Brain pericyte (primary cell): ENCODE results near the gene CYP2F1.
"Not testable (repeated sequence)": the region's sequence is repeated elsewhere in the genome, so short reads cannot be mapped to it uniquely, and the experiment has no call there.

Experiments used
- DNase-seq: peaks from one replicate; pipeline ENCODE4 v3.0.0-alpha.2; 2012; ENCODE audit warnings: low read depth, low spot score

Gene CYP2F1

GRCh38 chr19:41114132-41114531 is at the start of gene CYP2F1:
TSS of gene CYP2F1 (plus strand) at chr19:41114432. CDS start at chr19:41116189, 1,757 bp downstream.
- DNase-seq: no peak

- no peak for DNase-seq
Measured at GRCh38 chr19:41064974-41065569, 49.2 kb upstream of the CYP2F1 start.

- DNase-seq: no peak
Measured at GRCh38 chr19:41076286-41076685, 37.9 kb upstream of the CYP2F1 start.

GRCh38 chr19:41083516-41083915 is 30.7 kb upstream of the CYP2F1 start:
- DNase-seq: no peak

- DNase-seq: no peak
Measured at GRCh38 chr19:41085748-41086415, 28.4 kb upstream of the CYP2F1 start.

- no peak for DNase-seq
Measured at GRCh38 chr19:41088151-41088550, 26.1 kb upstream of the CYP2F1 start, which contains the start of gene CYP2A13. TSS of gene CYP2A13 (plus strand) at chr19:41088451. CDS start at chr19:41088472, 21 bp downstream.

- no peak for DNase-seq
Measured at GRCh38 chr19:41089959-41090358, 24.3 kb upstream of the CYP2F1 start.

- no peak for DNase-seq
Measured at GRCh38 chr19:41095703-41096102, 18.5 kb upstream of the CYP2F1 start.

- no peak for DNase-seq
Measured at GRCh38 chr19:41096353-41096752, 17.9 kb upstream of the CYP2F1 start.

GRCh38 chr19:41097302-41097701 is 16.9 kb upstream of the CYP2F1 start:
- DNase-seq: no peak

GRCh38 chr19:41098762-41099161 is 15.5 kb upstream of the CYP2F1 start:
- no peak for DNase-seq

GRCh38 chr19:41102210-41102609 is 12.0 kb upstream of the CYP2F1 start:
- not testable (repeated sequence) for DNase-seq

GRCh38 chr19:41106177-41106576 is 8.1 kb upstream of the CYP2F1 start:
- no peak for DNase-seq

GRCh38 chr19:41111296-41111695 is 2.9 kb upstream of the CYP2F1 start:
- DNase-seq: no peak

- no peak for DNase-seq
Measured at GRCh38 chr19:41111750-41112295, 2.4 kb upstream of the CYP2F1 start.

- no peak for DNase-seq
Measured at GRCh38 chr19:41112728-41113290, 1.4 kb upstream of the CYP2F1 start.

GRCh38 chr19:41116261-41116660 is 2.0 kb downstream of the CYP2F1 start:
- no peak for DNase-seq

- not testable (repeated sequence) for DNase-seq
Measured at GRCh38 chr19:41120929-41121911, 7.0 kb downstream of the CYP2F1 start.

GRCh38 chr19:41122846-41123245 is 8.6 kb downstream of the CYP2F1 start:
- DNase-seq: not testable (repeated sequence)

- DNase-seq: no peak
Measured at GRCh38 chr19:41123716-41124294, 9.6 kb downstream of the CYP2F1 start.

- DNase-seq: not testable (repeated sequence)
Measured at GRCh38 chr19:41126765-41127203, 12.6 kb downstream of the CYP2F1 start.
